ENCODE measurements around the gene KRTAP10-4.

KRTAP10-4 gene

DNA sequence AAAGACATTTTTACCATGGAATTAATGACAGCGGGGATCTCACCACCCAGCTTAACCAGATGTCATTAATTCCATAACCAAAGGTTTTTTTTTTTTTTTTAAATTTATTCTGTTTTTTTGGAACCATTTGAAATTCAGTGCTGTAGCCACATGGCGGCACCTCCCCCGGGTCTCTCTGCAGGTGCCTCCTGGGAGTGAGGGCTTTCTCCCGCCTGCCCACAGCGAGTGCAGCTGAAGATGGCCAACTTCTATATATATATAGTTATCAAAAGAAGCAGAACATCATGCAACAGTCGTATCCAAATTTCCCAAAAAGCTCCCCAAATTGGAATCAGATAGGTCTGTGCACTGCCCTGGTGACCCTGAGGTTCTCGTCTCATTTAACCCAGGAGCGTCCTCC lies 41.9 kb downstream of the KRTAP10-4 start:
- DNase-seq (ENCODE audit: low read depth): no peak
- H3K4me3 ChIP-seq (ENCODE audit: low read length): no peak overlapping the region
- TF ChIP-seq, protein P1, sequence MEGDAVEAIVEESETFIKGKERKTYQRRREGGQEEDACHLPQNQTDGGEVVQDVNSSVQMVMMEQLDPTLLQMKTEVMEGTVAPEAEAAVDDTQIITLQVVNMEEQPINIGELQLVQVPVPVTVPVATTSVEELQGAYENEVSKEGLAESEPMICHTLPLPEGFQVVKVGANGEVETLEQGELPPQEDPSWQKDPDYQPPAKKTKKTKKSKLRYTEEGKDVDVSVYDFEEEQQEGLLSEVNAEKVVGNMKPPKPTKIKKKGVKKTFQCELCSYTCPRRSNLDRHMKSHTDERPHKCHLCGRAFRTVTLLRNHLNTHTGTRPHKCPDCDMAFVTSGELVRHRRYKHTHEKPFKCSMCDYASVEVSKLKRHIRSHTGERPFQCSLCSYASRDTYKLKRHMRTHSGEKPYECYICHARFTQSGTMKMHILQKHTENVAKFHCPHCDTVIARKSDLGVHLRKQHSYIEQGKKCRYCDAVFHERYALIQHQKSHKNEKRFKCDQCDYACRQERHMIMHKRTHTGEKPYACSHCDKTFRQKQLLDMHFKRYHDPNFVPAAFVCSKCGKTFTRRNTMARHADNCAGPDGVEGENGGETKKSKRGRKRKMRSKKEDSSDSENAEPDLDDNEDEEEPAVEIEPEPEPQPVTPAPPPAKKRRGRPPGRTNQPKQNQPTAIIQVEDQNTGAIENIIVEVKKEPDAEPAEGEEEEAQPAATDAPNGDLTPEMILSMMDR (conservative IDR thresholded peaks at IDR 0.05; ENCODE audit: low read length): no peak

DNA sequence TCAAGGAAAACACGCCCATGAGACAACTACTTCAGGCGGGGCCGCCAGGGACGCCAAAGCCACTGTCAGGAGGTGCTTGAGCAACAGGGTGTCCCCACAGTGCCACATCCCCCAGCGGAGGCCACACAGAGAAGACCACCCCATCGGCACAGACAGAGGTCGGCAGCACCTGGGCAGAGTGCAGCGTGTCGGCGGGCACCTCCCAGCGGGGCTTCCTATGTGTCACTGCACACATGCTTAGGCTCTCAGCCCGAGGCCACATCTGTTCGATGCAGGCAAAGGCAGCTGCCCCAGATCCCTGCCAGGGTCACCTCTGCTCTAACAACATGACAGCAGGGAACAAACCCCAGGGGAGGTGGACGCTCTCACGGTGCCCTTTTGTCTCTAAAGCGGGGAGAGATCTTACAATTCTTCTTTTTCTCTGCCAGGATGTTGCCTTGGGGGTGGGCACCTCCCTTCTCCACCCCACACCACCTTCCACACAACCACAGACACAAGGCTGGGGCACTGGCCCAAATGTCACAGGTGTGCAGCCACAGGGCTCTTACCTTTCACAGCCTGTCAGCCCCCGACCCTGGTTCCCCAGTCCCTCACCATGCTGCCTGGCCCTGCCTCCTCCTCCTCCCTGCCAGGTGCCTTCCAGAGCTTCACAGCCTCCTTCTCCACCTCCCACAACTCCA lies 42.5 kb downstream of the KRTAP10-4 start:
- DNase-seq (ENCODE audit: low read depth): no peak
- TF ChIP-seq, protein P1 (conservative IDR thresholded peaks at IDR 0.05; ENCODE audit: low read length): no peak
- H3K4me3 ChIP-seq (ENCODE audit: low read length): no peak overlapping the region

DNA sequence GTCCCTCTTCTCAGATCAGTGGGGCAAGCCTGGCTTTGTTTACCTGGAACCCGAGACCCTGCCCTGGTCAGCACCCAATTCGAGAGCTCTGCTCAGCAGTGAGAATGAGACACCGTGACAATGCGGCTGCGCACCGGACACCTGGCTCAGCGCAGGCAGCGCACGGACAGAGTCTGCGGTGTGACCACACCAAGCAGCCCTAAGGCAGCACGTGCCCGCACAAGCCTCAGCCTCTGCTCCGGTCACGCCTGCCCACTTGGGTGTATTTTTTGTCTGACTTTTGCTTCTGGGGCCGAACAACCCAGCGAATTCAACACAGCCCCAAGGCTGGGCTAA lies 43.0 kb downstream of the KRTAP10-4 start:
- no peak overlapping the region for H3K4me3 ChIP-seq (ENCODE audit: low read length)
- DNase-seq (ENCODE audit: low read depth): no peak
- TF ChIP-seq, protein P1 (conservative IDR thresholded peaks at IDR 0.05; ENCODE audit: low read length): no peak

DNA sequence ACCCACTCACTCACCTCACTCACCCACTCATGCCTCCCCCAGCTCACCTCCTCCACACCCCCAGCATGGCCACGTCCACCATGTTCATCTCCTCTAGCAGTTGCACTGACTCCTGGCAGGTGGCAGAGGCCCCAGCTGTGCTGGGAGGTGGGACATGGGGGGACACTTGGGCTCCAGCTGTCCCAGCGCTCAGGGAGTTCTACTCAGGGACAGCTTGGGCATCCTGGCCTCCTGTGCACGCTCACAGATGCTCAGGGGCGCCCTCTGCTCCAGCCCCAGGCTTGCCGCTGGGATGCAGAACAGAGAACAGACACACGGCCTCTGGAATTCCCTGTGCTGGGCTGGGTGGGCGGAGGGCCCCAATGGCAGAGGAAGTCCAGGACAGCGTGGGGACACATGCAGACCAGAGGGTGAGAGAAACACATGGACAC lies 43.6 kb downstream of the KRTAP10-4 start:
- TF ChIP-seq, protein P1 (conservative IDR thresholded peaks at IDR 0.05; ENCODE audit: low read length): no peak
- DNase-seq (ENCODE audit: low read depth): no peak
- no peak overlapping the region for H3K4me3 ChIP-seq (ENCODE audit: low read length)

DNA sequence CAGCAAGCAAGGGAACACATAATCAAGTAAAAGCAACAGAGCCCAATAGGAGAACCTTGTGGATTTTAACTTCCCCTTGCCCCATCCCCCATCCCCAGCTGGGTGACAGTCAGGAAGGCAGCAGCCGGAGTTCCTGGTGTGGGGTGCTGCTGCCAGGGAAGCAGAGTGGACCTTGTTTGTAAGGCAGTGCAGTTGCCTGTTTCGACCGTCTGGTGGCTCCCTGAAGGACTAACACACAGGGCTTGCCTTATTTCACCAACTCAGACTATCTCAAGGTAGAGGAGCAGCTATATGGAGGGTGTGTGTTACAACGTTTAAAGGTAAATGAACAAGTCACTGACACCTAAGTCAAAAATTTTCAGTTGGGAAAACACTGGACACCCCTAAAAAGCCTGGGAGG lies 45.0 kb downstream of the KRTAP10-4 start:
- TF ChIP-seq, protein P1 (conservative IDR thresholded peaks at IDR 0.05; ENCODE audit: low read length): peak; percentile 22; the same call in 1 of the 2 replicates
- H3K4me3 ChIP-seq (ENCODE audit: low read length): no peak overlapping the region
- DNase-seq (ENCODE audit: low read depth): peak; percentile 15

DNA sequence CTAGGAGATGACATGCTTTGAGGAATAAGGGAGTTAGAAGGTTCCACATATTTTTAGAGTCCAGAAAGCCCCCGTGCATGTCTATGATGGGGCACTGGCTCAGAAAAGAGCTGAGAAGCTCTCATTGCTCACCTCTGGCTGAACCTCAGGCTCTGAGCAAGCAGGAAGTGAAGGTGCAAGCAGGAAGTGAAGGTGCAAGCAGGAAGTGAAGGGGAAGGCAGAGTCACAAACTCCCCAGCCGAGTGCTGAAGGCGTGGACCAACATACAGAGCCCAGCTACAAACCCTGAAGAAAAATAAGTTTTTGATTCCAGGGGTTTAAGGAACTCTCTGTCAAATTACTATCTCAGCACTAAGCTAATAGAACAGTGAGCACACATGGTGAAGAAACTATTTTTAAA lies 45.4 kb downstream of the KRTAP10-4 start:
- DNase-seq (ENCODE audit: low read depth): no peak
- TF ChIP-seq, protein P1 (conservative IDR thresholded peaks at IDR 0.05; ENCODE audit: low read length): no peak
- H3K4me3 ChIP-seq (ENCODE audit: low read length): no peak overlapping the region

DNA sequence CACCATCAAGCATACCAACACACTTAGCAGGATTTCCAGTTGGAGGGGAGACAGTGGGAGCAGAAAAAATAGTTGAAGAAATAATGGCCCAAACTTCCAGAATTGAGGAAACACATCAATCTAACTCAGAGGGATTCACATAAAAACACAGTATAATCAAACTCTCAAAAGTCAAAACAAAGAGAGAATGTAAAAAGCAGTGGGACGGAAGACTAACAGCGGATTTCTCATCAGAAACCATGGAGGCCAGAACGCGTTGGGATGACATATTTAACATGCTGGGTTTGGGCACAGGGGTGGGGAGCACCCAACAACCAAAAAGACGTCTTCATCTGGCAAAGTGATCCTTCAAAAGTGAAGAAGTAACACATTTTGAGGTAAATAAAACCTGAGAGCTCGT lies 46.4 kb downstream of the KRTAP10-4 start:
- no peak overlapping the region for H3K4me3 ChIP-seq (ENCODE audit: low read length)
- TF ChIP-seq, protein P1 (conservative IDR thresholded peaks at IDR 0.05; ENCODE audit: low read length): no peak

More for the DNA sequence above, 46.4 kb downstream of the KRTAP10-4 start:
- DNase-seq (ENCODE audit: low read depth): no peak

Measured in AG10803 (cell line).